Liver (tissue), 3 donors: ENCODE data around the gene ULK3.

Experiments
- EGR1 ChIP-seq, 2 donors: IDR thresholded peaks; 2 replicates each; pipeline ENCODE4 v1.6.1; 2016 to 2018; ENCODE audit warnings: antibody characterized with exemption in 2 of 2, low read depth in 2 of 2
- GABPA ChIP-seq, 2 donors: IDR thresholded peaks in 1 of 2; conservative IDR thresholded peaks in 1 of 2; 2 replicates each; pipeline ENCODE4 v1.6.1; 2016; ENCODE audit warnings: antibody characterized with exemption in 2 of 2, mild to moderate bottlenecking in 1 of 2, moderate library complexity in 1 of 2
- RAD21 ChIP-seq, 2 donors: IDR thresholded peaks; 2 replicates each; pipeline ENCODE4 v1.6.1; 2016; ENCODE audit warnings: antibody characterized with exemption in 2 of 2, mild to moderate bottlenecking in 2 of 2
- YY1 ChIP-seq: IDR thresholded peaks from 2 replicates; pipeline ENCODE4 v1.6.1; 2016; ENCODE audit warnings: antibody characterized with exemption, mild to moderate bottlenecking
- TF ChIP-seq, protein P1 (sequence below): IDR thresholded peaks from 2 replicates; pipeline ENCODE4 v1.6.1; 2016; ENCODE audit warnings: antibody characterized with exemption
- TF ChIP-seq, protein P2 (sequence below): IDR thresholded peaks from 2 replicates; pipeline ENCODE4 v1.6.1; 2016; ENCODE audit warnings: antibody characterized with exemption, mild to moderate bottlenecking
- TF ChIP-seq, protein P3 (sequence below): fragments of 150-350 bp; IDR thresholded peaks from 2 replicates; pipeline ENCODE4 v1.5.1; 2017; ENCODE audit warnings: improper control_type of control experiment, low read depth, low read length; ENCODE audit not compliant: missing input control
- TF ChIP-seq, protein P4 (sequence below): IDR thresholded peaks from 2 replicates; pipeline ENCODE4 v1.6.1; 2016; ENCODE audit warnings: antibody characterized with exemption
- donor health status: healthy.
- donor health status: healthy.

DNA sequence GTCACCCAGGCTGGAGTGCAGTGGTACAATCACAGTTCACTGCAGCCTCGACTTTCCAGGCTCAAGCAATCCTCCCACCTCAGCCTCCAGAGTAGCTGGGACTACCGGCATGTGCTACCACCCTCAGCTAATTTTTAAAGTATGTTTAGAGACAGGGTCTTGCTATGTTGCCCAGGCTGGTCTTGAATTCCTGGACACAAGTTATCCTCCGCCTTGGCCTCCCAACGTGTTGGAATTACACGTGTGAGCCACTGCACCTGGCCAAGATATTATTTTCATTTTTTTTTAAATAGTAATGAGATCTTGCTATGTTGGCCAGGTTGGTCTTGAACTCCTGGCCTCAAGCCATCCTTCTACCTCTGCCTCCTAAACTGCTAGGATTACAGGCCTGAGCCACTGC is 42.5 kb upstream of the ULK3 start:
- TF ChIP-seq, protein P1, sequence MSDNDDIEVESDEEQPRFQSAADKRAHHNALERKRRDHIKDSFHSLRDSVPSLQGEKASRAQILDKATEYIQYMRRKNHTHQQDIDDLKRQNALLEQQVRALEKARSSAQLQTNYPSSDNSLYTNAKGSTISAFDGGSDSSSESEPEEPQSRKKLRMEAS = no peak
- TF ChIP-seq, protein P2, sequence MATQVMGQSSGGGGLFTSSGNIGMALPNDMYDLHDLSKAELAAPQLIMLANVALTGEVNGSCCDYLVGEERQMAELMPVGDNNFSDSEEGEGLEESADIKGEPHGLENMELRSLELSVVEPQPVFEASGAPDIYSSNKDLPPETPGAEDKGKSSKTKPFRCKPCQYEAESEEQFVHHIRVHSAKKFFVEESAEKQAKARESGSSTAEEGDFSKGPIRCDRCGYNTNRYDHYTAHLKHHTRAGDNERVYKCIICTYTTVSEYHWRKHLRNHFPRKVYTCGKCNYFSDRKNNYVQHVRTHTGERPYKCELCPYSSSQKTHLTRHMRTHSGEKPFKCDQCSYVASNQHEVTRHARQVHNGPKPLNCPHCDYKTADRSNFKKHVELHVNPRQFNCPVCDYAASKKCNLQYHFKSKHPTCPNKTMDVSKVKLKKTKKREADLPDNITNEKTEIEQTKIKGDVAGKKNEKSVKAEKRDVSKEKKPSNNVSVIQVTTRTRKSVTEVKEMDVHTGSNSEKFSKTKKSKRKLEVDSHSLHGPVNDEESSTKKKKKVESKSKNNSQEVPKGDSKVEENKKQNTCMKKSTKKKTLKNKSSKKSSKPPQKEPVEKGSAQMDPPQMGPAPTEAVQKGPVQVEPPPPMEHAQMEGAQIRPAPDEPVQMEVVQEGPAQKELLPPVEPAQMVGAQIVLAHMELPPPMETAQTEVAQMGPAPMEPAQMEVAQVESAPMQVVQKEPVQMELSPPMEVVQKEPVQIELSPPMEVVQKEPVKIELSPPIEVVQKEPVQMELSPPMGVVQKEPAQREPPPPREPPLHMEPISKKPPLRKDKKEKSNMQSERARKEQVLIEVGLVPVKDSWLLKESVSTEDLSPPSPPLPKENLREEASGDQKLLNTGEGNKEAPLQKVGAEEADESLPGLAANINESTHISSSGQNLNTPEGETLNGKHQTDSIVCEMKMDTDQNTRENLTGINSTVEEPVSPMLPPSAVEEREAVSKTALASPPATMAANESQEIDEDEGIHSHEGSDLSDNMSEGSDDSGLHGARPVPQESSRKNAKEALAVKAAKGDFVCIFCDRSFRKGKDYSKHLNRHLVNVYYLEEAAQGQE = no peak
- TF ChIP-seq GABPA (IDR thresholded peaks at IDR 0.05 in 1 of 2, conservative IDR thresholded peaks at IDR 0.05 in 1 of 2) (no peak), EGR1 (IDR thresholded peaks at IDR 0.05; ENCODE audit: low read depth in 2 of 2) (no peak), RAD21 (IDR thresholded peaks at IDR 0.05) (no peak), YY1 (no peak)
- TF ChIP-seq, protein P3, sequence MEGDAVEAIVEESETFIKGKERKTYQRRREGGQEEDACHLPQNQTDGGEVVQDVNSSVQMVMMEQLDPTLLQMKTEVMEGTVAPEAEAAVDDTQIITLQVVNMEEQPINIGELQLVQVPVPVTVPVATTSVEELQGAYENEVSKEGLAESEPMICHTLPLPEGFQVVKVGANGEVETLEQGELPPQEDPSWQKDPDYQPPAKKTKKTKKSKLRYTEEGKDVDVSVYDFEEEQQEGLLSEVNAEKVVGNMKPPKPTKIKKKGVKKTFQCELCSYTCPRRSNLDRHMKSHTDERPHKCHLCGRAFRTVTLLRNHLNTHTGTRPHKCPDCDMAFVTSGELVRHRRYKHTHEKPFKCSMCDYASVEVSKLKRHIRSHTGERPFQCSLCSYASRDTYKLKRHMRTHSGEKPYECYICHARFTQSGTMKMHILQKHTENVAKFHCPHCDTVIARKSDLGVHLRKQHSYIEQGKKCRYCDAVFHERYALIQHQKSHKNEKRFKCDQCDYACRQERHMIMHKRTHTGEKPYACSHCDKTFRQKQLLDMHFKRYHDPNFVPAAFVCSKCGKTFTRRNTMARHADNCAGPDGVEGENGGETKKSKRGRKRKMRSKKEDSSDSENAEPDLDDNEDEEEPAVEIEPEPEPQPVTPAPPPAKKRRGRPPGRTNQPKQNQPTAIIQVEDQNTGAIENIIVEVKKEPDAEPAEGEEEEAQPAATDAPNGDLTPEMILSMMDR = no peak
- TF ChIP-seq, protein P4, sequence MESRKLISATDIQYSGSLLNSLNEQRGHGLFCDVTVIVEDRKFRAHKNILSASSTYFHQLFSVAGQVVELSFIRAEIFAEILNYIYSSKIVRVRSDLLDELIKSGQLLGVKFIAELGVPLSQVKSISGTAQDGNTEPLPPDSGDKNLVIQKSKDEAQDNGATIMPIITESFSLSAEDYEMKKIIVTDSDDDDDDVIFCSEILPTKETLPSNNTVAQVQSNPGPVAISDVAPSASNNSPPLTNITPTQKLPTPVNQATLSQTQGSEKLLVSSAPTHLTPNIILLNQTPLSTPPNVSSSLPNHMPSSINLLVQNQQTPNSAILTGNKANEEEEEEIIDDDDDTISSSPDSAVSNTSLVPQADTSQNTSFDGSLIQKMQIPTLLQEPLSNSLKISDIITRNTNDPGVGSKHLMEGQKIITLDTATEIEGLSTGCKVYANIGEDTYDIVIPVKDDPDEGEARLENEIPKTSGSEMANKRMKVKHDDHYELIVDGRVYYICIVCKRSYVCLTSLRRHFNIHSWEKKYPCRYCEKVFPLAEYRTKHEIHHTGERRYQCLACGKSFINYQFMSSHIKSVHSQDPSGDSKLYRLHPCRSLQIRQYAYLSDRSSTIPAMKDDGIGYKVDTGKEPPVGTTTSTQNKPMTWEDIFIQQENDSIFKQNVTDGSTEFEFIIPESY = no peak
